Stimulated activated naive CD8-positive, alpha-beta T cell treated with anti-CD3 and anti-CD28 coated beads, Interleukin-15, Interleukin-2, amounts not matched to agents 100 ng/mL and 50 ng/mL, for 24 hours (primary cell): ENCODE results near the gene ARSD.
A peak's percentile ranks its signal among the peaks of the same experiment; 100 is the strongest.
"Not testable (repeated sequence)": the region's sequence is repeated elsewhere in the genome, so short reads cannot be mapped to it uniquely, and the experiment has no call there.

Source experiments
- H3K27ac Mint-ChIP-seq: one replicate; pipeline ENCODE4 v1.8.0; 2021; ENCODE audit warnings: mild to moderate bottlenecking, mixed read lengths
- H3K27me3 Mint-ChIP-seq: one replicate; pipeline ENCODE4 v1.8.0; 2021; ENCODE audit warnings: mixed read lengths
- H3K36me3 Mint-ChIP-seq: one replicate; pipeline ENCODE4 v1.8.0; 2021; ENCODE audit warnings: low read depth, mixed read lengths
- H3K4me1 Mint-ChIP-seq: one replicate; pipeline ENCODE4 v1.8.0; 2021; ENCODE audit warnings: low read depth, mixed read lengths
- H3K4me3 Mint-ChIP-seq: one replicate; pipeline ENCODE4 v1.8.0; 2021; ENCODE audit warnings: mild to moderate bottlenecking, mixed read lengths
- H3K9me3 Mint-ChIP-seq: one replicate; pipeline ENCODE4 v1.8.0; 2021; ENCODE audit warnings: mixed read lengths

ARSD gene

GRCh38 chrX:2928583-2929434 is at the start of gene ARSD:
Gene ARSD (minus strand): TSS chrX:2929339. CDS start chrX:2929275, 64 bp downstream.
- no peak within 1 kb of the TSS for H3K27ac Mint-ChIP-seq
- H3K4me3 Mint-ChIP-seq = peak within 1 kb of the TSS; percentile 74
- H3K36me3 Mint-ChIP-seq = no peaks in the 10 kb centered on the region
- peaks cover 7% of the 10 kb centered on the region for H3K27me3 Mint-ChIP-seq
- H3K9me3 Mint-ChIP-seq = no peaks in the 10 kb centered on the region
- peaks cover 4% of the 10 kb centered on the region for H3K4me1 Mint-ChIP-seq

GRCh38 chrX:2978639-2979038 is 49.5 kb upstream of the ARSD start:
- H3K27me3 Mint-ChIP-seq, H3K4me1 Mint-ChIP-seq, H3K27ac Mint-ChIP-seq, H3K36me3 Mint-ChIP-seq, H3K4me3 Mint-ChIP-seq, H3K9me3 Mint-ChIP-seq: not testable (repeated sequence)

GRCh38 chrX:2974961-2975360 is 45.8 kb upstream of the ARSD start:
- no peaks in the 10 kb centered on the region for H3K36me3 Mint-ChIP-seq
- no peaks in the 10 kb centered on the region for H3K4me1 Mint-ChIP-seq
- H3K27me3 Mint-ChIP-seq = peaks cover 3% of the 10 kb centered on the region
- no peak overlapping the region for H3K4me3 Mint-ChIP-seq
- no peak overlapping the region for H3K27ac Mint-ChIP-seq
- no peaks in the 10 kb centered on the region for H3K9me3 Mint-ChIP-seq

- no peaks in the 10 kb centered on the region for H3K4me1 Mint-ChIP-seq
- H3K36me3 Mint-ChIP-seq = no peaks in the 10 kb centered on the region
- H3K4me3 Mint-ChIP-seq = no peak overlapping the region
- no peaks in the 10 kb centered on the region for H3K9me3 Mint-ChIP-seq
- no peak overlapping the region for H3K27ac Mint-ChIP-seq
- H3K27me3 Mint-ChIP-seq = peaks cover 3% of the 10 kb centered on the region
These were observed 43.3 kb upstream of the ARSD start for GRCh38 chrX:2972391-2972790.

GRCh38 chrX:2969021-2969420 is 39.9 kb upstream of the ARSD start:
- no peak overlapping the region for H3K4me3 Mint-ChIP-seq
- no peaks in the 10 kb centered on the region for H3K36me3 Mint-ChIP-seq
- H3K9me3 Mint-ChIP-seq = no peaks in the 10 kb centered on the region
- H3K4me1 Mint-ChIP-seq = no peaks in the 10 kb centered on the region
- H3K27me3 Mint-ChIP-seq = no peaks in the 10 kb centered on the region
- H3K27ac Mint-ChIP-seq = no peak overlapping the region

- H3K4me3 Mint-ChIP-seq = peak overlapping the region; percentile 20
- no peaks in the 10 kb centered on the region for H3K4me1 Mint-ChIP-seq
- H3K9me3 Mint-ChIP-seq = no peaks in the 10 kb centered on the region
- no peaks in the 10 kb centered on the region for H3K27me3 Mint-ChIP-seq
- no peaks in the 10 kb centered on the region for H3K36me3 Mint-ChIP-seq
- H3K27ac Mint-ChIP-seq = no peak overlapping the region
These were observed 39.1 kb upstream of the ARSD start for GRCh38 chrX:2967998-2968909.

GRCh38 chrX:2967584-2967983 is 38.4 kb upstream of the ARSD start:
- H3K27me3 Mint-ChIP-seq = no peaks in the 10 kb centered on the region
- no peak overlapping the region for H3K4me3 Mint-ChIP-seq
- no peak overlapping the region for H3K27ac Mint-ChIP-seq
- no peaks in the 10 kb centered on the region for H3K4me1 Mint-ChIP-seq
- H3K36me3 Mint-ChIP-seq = no peaks in the 10 kb centered on the region
- H3K9me3 Mint-ChIP-seq = no peaks in the 10 kb centered on the region

GRCh38 chrX:2967012-2967411 is 37.9 kb upstream of the ARSD start:
- H3K27ac Mint-ChIP-seq = no peak overlapping the region
- H3K27me3 Mint-ChIP-seq = no peaks in the 10 kb centered on the region
- H3K4me1 Mint-ChIP-seq = no peaks in the 10 kb centered on the region
- H3K4me3 Mint-ChIP-seq = no peak overlapping the region
- H3K9me3 Mint-ChIP-seq = no peaks in the 10 kb centered on the region
- no peaks in the 10 kb centered on the region for H3K36me3 Mint-ChIP-seq

- no peaks in the 10 kb centered on the region for H3K27me3 Mint-ChIP-seq
- H3K4me1 Mint-ChIP-seq = no peaks in the 10 kb centered on the region
- no peak overlapping the region for H3K27ac Mint-ChIP-seq
- no peaks in the 10 kb centered on the region for H3K9me3 Mint-ChIP-seq
- H3K36me3 Mint-ChIP-seq = no peaks in the 10 kb centered on the region
- H3K4me3 Mint-ChIP-seq = no peak overlapping the region
These were observed 36.8 kb upstream of the ARSD start for GRCh38 chrX:2965965-2966364.

- not testable (repeated sequence) for H3K36me3 Mint-ChIP-seq, H3K4me1 Mint-ChIP-seq, H3K27ac Mint-ChIP-seq, H3K27me3 Mint-ChIP-seq, H3K9me3 Mint-ChIP-seq, H3K4me3 Mint-ChIP-seq
These were observed 35.1 kb upstream of the ARSD start for GRCh38 chrX:2963992-2964794.

GRCh38 chrX:2963449-2963848 is 34.3 kb upstream of the ARSD start:
- not testable (repeated sequence) for H3K9me3 Mint-ChIP-seq

GRCh38 chrX:2962381-2962780 is 33.2 kb upstream of the ARSD start:
- H3K36me3 Mint-ChIP-seq = no peaks in the 10 kb centered on the region
- no peak overlapping the region for H3K4me3 Mint-ChIP-seq
- H3K27ac Mint-ChIP-seq = no peak overlapping the region
- no peaks in the 10 kb centered on the region for H3K9me3 Mint-ChIP-seq
- no peaks in the 10 kb centered on the region for H3K4me1 Mint-ChIP-seq
- no peaks in the 10 kb centered on the region for H3K27me3 Mint-ChIP-seq

More at GRCh38 chrX:2963449-2963848, 34.3 kb upstream of the ARSD start:
- H3K27ac Mint-ChIP-seq, H3K4me1 Mint-ChIP-seq, H3K27me3 Mint-ChIP-seq, H3K4me3 Mint-ChIP-seq, H3K36me3 Mint-ChIP-seq: not testable (repeated sequence)

GRCh38 chrX:2960861-2961515 is 31.8 kb upstream of the ARSD start:
- H3K9me3 Mint-ChIP-seq = no peaks in the 10 kb centered on the region
- no peak overlapping the region for H3K4me3 Mint-ChIP-seq
- no peaks in the 10 kb centered on the region for H3K4me1 Mint-ChIP-seq
- H3K27ac Mint-ChIP-seq = no peak overlapping the region
- no peaks in the 10 kb centered on the region for H3K27me3 Mint-ChIP-seq
- no peaks in the 10 kb centered on the region for H3K36me3 Mint-ChIP-seq

GRCh38 chrX:2958199-2958598 is 29.1 kb upstream of the ARSD start:
- Mint-ChIP-seq H3K9me3 (no peaks in the 10 kb centered on the region), H3K36me3 (no peaks in the 10 kb centered on the region), H3K27me3 (no peaks in the 10 kb centered on the region)

More at GRCh38 chrX:2958199-2958598, 29.1 kb upstream of the ARSD start:
- Mint-ChIP-seq H3K27ac (no peak overlapping the region), H3K4me3 (no peak overlapping the region), H3K4me1 (no peaks in the 10 kb centered on the region)
